Measurements from ENCODE around the gene BCKDHA.

The BCKDHA gene

DNA sequence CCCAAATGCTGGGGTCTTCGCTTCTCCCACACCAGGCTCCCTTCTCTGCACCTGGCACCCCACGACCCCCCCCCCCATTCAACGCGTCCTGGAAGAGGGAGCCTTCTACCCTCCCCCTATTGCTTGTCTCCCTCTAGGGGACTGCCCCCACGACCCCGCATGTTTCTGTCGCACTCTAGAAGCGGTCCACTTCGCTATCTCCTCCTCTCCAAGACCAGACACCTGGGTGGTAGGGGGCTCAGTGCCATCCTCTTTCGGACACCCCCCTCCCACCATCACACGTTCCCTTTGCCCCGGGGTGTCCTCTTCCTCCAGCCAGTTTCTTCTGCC is 45.4 kb upstream of the BCKDHA start:
- no peaks in the 10 kb centered on the region for H3K27me3 ChIP-seq (ENCODE audit: insufficient read depth, poor library complexity, severe bottlenecking)
- peak; percentile 49; the same call in 1 of the 2 replicates for TF ChIP-seq SPI1 (IDR thresholded peaks at IDR 0.05; ENCODE audit: borderline replicate concordance, low read depth)
- TF ChIP-seq POLR2AphosphoS5 (IDR thresholded peaks at IDR 0.05; ENCODE audit: low read depth): no peak
- DNase-seq (ENCODE audit: low read depth in 1 of 2, low spot score in 1 of 2): no peak
- H3K27ac ChIP-seq (replicated peaks): peak overlapping the region; percentile 77
- peak overlapping the region; percentile 91 for H3K4me3 ChIP-seq (replicated peaks; ENCODE audit: insufficient read depth, low read length)

DNA sequence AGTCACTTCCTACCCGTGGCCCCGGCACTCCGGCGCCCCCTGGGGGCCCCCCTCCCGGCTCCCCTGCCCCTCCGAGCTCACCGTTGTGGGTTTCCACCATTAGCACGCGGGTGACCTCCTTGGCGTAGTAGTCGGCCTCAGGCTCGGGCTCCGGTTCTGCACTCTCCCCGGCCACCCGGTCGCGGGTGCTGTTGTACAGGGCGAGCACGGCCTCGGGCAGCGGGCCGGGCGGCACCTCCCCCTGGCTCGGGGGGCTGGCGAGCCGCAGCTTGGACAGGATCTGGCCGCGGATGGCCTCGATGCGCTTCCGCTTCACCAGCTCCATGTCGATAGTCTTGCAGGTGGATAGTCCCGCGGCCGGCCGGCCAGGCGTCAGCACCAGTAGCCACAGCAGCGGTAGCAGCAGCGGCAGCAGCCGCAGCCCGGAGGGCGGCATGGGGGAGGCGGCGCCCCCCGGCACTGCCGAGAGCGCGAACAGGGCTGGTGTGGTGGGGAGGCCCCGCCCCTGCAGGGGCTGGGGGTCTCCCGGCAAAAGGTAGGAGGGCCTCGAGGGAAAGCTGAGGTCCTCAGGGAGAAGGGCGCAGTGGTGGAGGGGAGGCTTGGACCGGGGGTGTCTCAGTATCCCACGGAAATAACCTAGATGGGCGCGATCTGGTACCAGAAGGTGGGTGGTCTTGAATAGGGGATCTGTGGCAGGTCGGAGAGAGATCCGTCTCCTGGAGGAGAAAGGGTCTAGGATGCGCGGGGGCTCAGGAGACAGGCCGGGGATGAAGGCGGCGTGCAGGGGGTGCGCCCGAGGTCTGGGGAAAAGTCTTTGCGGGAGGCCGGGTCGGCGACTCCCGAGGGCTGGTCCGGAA is 44.8 kb upstream of the BCKDHA start:
- DNase-seq (ENCODE audit: low read depth in 1 of 2, low spot score in 1 of 2): peak; percentile 70 to 82
- Histone ChIP-seq H3K27me3 (ENCODE audit: insufficient read depth, poor library complexity, severe bottlenecking) (no peaks in the 10 kb centered on the region), H3K4me3 (replicated peaks; ENCODE audit: insufficient read depth, low read length) (peak overlapping the region; percentile 91), H3K27ac (replicated peaks) (peak overlapping the region; percentile 77)
- TF ChIP-seq, protein P1, sequence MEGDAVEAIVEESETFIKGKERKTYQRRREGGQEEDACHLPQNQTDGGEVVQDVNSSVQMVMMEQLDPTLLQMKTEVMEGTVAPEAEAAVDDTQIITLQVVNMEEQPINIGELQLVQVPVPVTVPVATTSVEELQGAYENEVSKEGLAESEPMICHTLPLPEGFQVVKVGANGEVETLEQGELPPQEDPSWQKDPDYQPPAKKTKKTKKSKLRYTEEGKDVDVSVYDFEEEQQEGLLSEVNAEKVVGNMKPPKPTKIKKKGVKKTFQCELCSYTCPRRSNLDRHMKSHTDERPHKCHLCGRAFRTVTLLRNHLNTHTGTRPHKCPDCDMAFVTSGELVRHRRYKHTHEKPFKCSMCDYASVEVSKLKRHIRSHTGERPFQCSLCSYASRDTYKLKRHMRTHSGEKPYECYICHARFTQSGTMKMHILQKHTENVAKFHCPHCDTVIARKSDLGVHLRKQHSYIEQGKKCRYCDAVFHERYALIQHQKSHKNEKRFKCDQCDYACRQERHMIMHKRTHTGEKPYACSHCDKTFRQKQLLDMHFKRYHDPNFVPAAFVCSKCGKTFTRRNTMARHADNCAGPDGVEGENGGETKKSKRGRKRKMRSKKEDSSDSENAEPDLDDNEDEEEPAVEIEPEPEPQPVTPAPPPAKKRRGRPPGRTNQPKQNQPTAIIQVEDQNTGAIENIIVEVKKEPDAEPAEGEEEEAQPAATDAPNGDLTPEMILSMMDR (IDR thresholded peaks at IDR 0.05; ENCODE audit: insufficient read depth, low read length): peak; percentile 48
- no peak for TF ChIP-seq SPI1 (IDR thresholded peaks at IDR 0.05; ENCODE audit: borderline replicate concordance, low read depth)
- peak; percentile 52; the same call in 1 of the 2 replicates for TF ChIP-seq POLR2AphosphoS5 (IDR thresholded peaks at IDR 0.05; ENCODE audit: low read depth)
- TF ChIP-seq, protein P2, sequence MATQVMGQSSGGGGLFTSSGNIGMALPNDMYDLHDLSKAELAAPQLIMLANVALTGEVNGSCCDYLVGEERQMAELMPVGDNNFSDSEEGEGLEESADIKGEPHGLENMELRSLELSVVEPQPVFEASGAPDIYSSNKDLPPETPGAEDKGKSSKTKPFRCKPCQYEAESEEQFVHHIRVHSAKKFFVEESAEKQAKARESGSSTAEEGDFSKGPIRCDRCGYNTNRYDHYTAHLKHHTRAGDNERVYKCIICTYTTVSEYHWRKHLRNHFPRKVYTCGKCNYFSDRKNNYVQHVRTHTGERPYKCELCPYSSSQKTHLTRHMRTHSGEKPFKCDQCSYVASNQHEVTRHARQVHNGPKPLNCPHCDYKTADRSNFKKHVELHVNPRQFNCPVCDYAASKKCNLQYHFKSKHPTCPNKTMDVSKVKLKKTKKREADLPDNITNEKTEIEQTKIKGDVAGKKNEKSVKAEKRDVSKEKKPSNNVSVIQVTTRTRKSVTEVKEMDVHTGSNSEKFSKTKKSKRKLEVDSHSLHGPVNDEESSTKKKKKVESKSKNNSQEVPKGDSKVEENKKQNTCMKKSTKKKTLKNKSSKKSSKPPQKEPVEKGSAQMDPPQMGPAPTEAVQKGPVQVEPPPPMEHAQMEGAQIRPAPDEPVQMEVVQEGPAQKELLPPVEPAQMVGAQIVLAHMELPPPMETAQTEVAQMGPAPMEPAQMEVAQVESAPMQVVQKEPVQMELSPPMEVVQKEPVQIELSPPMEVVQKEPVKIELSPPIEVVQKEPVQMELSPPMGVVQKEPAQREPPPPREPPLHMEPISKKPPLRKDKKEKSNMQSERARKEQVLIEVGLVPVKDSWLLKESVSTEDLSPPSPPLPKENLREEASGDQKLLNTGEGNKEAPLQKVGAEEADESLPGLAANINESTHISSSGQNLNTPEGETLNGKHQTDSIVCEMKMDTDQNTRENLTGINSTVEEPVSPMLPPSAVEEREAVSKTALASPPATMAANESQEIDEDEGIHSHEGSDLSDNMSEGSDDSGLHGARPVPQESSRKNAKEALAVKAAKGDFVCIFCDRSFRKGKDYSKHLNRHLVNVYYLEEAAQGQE (IDR thresholded peaks at IDR 0.05; ENCODE audit: insufficient replicate concordance, low read depth): no peak
- TF ChIP-seq GABPA (IDR thresholded peaks at IDR 0.05; ENCODE audit: low read depth): no peak

DNA sequence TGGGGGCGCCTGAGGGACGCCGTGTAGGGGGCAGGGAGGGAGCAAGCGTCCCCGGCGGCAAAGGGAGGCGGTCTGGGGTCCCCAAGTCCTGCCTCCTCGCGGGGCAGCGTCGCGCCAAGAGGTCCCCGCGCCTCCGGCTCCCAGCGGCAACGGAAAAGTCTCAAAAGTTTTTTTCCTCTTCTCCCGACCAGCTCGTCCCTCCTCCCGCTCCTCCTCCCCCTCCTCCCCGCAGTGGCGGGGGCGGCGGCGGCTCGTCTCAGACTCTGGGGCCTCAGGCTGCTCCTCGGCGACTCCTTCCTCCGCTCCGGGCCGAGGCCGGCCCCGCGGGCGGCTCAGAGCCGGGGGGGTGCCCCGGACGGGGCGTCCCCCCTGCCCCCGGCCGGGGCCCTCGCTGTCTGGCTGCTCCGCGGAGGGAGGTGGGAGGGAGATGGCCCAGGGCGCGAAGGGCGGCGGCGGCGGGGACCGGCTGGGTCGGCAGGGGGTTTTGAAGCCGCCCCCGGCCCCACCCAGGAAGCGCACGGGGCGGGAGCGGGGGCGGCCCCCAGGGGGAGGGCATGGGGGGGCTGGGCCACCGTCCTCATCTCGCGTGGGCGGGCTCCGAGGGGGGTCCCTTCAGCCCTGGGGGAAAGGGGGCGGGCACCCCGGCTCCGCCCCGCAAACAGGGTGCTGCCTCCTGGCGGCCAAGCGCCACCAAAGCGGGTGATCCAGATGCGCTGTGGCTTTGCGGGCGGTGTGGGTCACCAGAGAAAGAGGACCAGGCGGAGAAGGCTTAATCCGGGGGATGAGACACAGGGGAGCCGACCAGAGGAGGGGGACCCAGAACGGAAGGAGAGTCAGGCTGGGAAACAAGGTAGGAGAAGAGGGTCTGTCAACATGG is 43.9 kb upstream of the BCKDHA start, which contains the start of gene TGFB1:
TSS of gene TGFB1 (minus strand) at position 457 of the 877 bp plus-strand sequence. CDS start 878 bp downstream, outside the sequence.
- peak; percentile 85 to 86 for DNase-seq (ENCODE audit: low read depth in 1 of 2, low spot score in 1 of 2)
- TF ChIP-seq, protein P1 (IDR thresholded peaks at IDR 0.05; ENCODE audit: insufficient read depth, low read length): peak; percentile 62
- TF ChIP-seq POLR2AphosphoS5 (IDR thresholded peaks at IDR 0.05; ENCODE audit: low read depth): peak; percentile 61
- TF ChIP-seq, protein P2 (IDR thresholded peaks at IDR 0.05; ENCODE audit: insufficient replicate concordance, low read depth): no peak
- Histone ChIP-seq H3K27ac (replicated peaks) (peak within 1 kb of the TSS; percentile 77), H3K27me3 (ENCODE audit: insufficient read depth, poor library complexity, severe bottlenecking) (no peaks in the 10 kb centered on the region), H3K4me3 (replicated peaks; ENCODE audit: insufficient read depth, low read length) (peak within 1 kb of the TSS; percentile 91)
